Retina (tissue), 1 donor: ENCODE results near the gene CATSPER1.
A peak's percentile ranks its signal among the peaks of the same experiment; 100 is the strongest.

Experiments used
- DNase-seq: peaks from one replicate; pipeline ENCODE4 v3.0.0-alpha.2; 2016

CATSPER1 gene

DNA sequence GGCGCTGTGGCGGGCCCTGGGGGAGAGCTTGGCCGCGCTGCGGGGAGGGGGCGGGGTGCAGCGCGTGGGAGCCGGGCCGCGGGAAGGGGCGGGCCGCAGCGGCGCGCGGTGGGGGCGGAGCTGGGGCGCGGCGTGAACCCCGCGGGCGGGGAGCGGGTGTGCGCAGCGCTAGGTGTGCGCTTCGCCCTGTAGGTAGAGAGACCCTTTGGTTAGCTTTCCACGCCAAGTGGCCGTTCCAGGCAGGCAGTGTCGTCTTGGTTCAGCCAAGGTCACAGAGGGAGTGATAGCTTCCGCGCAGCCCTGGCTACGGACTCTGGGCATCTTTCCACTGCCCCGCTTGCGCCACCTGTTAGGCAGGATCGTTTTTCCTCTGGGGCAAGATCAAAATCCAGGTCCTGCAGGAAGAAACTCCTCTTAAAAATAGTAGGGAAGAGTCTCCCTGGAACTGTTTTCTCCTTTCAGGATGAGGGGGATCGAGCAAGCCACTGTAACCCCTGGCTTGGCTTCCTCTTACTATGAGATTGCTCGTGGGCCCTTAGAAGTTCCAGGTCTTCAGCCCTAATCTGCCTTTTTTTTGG is 23.5 kb downstream of the CATSPER1 start:
- no peak for DNase-seq

DNA sequence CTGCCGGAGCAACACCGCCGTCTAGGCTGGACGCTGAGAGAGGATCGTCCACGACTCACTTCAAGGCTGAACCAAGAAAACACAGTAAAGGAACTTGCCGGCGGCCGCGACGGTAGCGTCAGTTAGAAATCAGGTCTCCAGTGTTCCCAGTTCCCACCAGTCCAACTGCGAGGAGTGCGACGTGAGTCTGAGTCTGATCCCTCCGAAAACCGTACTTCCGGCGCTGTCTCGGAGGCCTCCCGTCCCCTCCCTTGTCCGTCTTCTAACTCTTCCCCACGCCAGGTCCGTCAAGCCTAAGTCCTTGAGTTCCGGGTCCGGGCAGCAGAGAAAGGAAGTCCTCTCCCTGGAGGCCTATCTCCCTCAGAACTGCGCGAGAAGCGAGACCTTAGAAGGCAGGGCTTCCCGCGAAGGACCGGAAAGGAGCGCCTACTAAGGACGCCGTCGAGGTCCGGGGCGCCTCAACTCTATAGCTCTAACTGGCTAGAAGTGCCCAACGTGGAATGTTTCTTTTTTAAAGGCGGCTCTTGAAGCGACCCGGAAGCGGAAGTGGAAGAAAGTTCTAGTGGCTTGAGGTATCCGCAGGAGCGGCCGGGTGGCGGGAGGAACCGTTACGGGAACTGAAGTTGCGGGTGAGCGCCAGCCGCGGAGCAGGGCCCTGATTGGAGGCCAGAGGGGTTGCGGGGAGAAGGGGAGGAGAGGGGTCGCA is 24.2 kb downstream of the CATSPER1 start, which contains the start of the genes BANF1 and EIF1AD:
TSS of gene BANF1 (plus strand) at position 562 of the 706 bp plus-strand sequence. CDS start 748 bp downstream, outside the sequence.
TSS of gene EIF1AD (minus strand) at position 216 of the 706 bp plus-strand sequence. CDS start 1,768 bp downstream, outside the sequence.
- DNase-seq = peak; percentile 99

DNA sequence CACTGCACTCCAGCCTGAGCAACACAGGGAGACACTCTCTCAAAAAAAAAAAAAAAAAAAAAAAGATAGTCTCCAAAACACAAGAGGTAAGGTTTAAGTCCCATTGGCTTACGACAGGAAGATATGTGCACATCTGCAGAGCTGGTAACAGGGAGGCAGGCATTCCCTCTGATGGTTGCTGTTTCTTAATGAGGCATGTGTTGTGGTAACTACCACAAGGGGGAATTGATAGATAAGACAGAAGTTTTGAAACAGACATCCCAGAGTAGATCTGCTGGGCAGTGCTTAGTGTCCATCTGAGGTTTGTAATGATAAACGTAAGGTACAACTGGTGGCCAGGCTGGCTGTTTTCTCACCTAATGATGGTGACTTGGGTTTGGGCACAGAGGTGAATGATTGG is 29.0 kb downstream of the CATSPER1 start:
- no peak for DNase-seq

DNA sequence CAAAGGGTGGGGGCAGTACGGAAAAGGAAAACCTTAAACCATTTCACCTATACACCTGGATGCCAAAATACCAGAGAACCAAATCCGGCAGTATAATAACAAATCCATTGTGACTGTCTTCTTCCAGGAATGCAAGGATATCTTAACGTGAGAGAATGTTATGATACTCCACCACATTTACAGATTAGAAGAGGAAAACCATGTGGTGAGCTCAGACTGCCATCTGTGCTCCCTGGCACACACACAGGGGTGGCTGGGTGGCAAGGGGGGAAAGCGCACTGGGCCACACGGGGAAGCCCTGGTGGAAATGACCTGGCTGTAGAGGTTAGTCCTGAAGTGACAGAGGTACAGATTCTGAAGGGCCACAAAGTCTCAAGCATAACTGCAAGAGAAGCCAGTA is 34.2 kb downstream of the CATSPER1 start:
- DNase-seq = no peak

DNA sequence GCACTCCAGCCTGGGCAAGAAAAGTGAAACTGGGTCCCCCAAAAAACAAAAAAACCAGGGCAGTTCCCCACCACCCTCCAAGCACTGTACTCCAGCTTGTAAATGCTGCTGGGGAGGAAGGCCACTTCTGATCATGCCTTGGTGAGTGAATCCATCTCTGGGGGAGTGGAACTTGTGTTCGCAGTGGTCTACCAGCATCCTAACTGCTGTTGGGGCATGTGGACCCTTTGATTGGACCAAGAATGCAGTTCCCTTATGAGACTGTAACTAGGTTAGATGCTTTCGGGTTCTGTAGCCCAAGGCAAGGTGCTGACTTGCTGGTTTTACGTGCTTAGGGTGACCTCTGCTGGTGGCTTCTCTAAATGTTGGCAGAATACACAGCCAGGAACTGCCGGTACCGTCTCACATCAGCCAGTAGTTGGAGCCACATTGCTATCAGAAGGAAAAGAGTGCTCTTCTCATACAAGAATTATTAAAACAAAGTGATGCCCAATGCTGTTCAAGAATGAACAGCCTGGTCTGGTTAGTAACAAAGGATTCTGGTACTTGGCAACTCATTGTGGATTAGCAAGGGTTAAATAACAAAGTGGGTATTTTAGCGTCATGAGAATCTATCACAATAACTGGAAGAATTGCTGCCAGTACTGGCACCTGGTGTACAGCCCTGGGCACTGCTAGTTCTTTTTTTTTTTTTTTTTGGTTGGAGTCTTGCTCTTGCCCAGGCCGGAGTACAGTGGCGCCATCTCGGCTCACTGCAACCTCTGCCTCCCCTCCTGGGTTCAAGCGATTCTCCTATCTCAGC is 37.3 kb downstream of the CATSPER1 start:
- DNase-seq = peak; percentile 94

DNA sequence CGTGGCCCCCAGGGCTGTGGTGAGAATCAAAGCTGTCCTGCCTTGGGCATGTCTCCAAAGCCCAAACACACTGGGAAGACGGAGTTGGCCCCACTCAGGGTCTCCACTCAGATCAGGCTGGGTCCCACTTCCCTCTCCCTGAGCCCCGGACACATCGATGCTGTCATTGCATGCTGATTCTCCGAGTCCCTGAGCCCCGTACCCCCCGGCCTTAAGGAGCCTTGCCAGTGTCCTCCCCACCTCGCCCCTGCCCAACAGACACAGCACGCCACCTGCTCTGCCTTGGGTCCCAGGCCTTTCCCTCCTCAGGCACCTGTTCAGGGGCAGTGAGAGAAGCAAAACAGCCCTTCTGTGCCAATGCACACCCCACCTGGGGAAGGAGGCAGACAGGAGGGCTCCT is 38.9 kb downstream of the CATSPER1 start:
- DNase-seq = no peak

DNA sequence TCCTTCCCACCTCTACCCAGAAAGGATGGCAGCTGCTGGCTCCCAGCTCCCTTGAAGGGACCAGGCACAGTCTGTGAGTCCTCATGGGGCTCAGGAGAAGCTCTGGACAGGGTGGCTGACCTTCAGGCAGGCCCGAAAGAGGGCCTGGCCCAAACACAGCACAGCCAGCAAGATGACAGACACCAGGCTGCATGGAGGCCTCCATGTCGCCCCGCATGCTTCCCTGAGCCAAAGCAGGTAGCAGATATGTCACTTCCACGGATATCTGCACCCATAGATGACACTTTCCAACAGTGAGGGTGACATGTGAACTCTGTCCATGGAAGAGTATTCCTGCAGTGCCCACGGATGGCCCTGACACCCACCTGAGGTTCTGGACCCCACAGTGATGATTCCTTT is 42.7 kb downstream of the CATSPER1 start:
- no peak for DNase-seq

DNA sequence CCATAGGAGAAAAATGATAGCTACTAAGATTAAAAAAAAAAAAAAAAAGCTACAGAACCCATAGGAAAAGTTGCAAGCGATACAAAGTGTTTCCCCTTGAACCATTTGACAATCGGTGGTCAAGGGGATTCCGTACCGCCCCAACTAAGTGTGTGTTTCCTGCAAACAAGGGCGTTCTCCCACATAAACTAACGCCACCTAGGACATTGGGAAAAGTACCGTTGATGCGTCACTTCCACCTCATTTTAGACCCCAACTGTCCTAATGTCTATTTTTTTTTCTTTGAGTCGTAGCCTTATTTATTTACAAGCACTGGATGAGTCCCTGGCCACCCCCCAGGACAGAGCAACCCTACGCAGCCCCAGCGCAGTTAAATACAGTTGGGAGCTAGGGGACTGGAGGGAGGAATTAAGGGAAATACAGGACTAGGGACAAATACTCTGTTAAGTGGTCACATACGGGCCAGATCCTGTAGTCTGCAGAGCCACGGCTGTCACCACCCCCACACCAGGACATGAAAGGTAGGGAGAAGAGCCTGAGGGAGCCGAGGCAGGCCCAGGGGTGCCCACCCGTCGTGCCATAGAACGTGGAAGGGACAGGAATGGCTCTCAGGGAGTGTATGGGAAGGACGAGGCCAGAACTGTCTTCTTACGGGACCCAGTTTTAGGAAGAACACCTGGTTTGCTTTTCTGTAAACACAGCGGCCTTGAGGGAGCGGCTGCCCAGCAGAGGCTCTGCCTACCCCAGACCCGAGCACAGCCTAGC is 43.3 kb downstream of the CATSPER1 start:
- DNase-seq = no peak

DNA sequence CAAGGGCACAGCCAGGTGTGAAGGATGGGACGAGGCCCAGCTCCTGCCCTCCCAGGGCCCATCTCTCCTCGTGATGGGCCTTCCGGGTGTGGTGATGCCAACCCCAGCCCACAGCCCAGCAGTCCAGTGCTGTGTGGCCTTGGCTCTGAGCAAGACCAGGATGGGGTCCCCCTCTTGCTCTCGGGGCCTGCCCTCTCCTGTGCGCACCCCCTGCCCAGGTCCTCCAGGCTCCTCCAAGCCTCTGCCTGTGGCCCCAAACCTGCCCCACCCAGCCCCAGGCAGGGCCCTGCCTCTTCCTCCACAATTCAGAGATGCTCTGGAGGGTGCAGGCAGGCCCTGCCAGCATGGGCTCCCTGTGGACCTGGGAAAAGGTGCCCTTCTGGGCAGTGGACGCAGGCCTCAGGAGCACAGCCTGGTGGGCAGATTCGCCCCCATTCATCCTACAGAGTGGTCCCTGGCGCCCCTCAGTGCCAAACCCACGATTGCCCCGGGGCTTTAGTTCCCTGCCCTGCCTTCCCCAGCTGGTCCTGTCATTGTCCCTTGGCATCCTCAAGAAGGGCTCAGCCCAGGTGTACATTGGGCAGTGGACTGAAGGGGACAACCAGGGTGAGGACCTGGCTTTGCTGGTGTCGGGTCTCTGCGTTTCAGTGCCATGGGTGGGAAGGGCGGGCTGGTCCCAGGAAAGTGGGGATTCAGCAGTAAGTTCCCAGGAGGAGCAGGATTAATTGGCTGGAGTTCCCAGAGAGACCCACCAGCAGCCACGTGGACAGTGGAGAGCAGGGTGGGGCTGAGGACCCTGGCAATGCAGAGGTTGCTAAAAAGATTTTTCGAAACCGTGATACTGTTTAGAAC is 44.1 kb downstream of the CATSPER1 start:
- DNase-seq = no peak

DNA sequence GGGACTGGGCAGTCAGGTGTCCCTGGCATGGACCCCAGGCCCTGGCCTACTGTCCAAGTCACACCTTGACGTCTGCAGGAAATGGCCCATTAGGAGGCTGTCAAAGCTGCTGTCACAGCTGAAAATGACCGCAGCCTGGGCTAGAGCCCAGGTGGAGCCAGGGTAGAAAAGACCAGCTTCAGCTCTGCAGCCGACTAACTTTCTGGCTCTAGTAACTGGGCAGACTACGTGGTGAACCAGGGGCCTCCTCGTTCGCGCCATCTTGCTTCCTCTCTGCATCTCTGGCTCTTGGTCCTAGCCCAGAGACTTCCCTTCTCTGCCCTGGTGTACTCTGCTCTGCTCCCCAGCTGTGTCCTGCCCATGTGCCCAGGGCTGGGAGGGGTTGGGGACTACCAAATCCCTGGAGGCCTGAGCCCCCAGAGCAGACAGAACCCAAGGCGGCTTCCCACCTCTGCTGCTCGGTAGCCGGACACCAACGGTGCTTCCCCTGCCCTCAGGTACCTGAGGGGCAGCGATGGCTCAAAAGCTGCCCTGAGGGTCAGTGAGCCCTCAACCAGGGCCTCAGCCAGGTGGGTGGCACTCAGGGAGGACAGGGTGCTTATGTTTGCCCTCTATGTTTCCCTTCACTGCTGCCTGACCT is 45.1 kb downstream of the CATSPER1 start:
- DNase-seq = no peak

DNA sequence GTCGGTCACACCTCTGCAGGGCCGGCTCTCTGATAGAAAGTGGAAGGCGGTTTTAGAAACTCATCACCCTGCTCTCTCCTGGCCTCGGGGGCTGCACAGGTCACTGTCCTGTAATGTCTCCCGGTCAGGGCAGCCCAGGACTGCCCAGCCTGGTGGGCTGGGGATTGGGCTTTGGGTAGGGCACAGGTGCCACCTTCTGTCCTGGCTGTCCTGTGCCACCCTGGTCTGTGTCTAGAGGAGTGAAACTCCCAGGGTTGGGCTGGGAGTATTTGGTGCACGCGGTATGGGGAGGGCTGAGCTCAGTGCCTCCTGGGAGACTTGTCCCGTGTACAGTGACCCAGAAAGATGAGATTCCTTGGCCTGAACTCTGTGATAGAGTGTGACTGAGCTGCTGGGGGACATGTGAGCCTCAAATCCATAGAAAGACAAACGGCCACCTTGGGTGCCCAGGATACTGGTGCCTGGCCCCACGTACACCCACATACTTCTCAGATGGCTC is 47.0 kb downstream of the CATSPER1 start:
- no peak for DNase-seq

DNA sequence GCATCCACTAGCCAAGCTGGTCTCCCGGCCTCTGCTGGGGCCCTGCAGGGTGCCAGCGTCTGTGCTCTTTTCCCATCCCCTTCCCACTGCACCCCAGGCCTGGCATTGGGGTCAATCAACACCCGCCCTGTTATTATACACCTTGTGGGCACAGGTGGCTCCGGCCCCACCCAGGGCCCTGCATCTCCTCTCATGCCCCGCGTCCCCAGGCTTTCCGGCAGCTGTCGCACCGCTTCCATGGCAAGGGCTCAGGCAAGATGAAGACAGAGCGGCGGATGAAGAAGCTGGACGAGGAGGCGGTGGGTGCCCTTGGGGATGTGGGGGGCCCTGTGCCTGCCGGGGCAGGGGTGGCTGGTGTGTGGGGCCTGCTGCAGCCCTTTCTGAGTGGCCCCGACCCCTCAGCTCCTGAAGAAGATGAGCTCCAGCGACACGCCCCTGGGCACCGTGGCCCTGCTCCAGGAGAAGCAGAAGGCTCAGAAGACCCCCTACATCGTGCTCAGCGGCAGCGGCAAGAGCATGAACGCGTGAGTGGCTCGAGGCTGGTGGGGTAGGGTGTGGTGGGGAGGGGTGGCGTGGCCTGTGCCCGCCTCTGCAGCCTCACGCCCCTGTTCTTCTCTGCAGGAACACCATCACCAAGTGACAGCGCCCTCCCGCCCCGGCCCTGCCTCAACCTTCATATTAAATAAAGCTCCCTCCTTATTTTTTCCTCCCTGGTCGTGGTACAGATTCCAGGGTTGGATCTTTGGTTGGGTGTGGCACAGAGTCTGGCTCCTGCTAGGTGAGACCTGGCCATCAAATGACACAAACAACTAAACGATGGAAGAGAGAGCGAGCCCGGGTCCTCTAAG is 47.7 kb downstream of the CATSPER1 start:
- DNase-seq = no peak

DNA sequence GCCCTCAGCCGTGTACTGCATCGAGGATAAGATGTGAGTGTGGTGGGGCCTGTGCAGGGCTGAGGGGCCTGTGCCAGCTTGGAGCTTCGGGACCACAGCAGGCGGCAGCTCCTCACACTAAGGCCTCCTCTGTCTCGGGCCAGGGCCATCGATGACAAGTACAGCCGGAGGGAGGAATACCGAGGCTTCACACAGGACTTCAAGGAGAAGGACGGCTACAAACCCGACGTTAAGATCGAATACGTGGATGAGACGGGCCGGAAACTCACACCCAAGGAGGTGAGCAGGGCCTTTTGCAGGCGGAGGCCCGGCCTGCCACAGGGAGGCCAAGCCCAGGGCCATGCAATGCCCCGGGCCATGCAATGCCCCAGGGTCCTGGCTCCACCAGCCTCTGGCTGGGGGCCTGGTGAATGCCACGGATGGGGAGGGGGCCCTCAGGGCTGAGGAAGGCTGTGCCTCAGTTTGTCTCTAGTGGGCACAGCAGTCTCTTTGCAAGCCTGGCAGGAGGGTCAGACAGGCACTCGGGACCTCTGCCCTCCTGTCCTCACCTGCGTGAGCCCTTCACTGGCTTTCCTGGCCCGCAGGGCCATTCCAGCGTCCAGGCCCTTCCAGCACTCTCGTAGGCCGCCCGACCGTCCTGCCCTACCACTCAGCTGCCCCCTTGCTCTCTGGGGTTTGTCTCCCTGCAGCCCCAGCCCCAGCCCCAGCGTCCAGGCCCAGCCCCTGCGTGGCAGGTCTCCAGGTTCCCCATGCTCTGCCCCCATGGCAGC is 48.5 kb downstream of the CATSPER1 start:
- DNase-seq = no peak

DNA sequence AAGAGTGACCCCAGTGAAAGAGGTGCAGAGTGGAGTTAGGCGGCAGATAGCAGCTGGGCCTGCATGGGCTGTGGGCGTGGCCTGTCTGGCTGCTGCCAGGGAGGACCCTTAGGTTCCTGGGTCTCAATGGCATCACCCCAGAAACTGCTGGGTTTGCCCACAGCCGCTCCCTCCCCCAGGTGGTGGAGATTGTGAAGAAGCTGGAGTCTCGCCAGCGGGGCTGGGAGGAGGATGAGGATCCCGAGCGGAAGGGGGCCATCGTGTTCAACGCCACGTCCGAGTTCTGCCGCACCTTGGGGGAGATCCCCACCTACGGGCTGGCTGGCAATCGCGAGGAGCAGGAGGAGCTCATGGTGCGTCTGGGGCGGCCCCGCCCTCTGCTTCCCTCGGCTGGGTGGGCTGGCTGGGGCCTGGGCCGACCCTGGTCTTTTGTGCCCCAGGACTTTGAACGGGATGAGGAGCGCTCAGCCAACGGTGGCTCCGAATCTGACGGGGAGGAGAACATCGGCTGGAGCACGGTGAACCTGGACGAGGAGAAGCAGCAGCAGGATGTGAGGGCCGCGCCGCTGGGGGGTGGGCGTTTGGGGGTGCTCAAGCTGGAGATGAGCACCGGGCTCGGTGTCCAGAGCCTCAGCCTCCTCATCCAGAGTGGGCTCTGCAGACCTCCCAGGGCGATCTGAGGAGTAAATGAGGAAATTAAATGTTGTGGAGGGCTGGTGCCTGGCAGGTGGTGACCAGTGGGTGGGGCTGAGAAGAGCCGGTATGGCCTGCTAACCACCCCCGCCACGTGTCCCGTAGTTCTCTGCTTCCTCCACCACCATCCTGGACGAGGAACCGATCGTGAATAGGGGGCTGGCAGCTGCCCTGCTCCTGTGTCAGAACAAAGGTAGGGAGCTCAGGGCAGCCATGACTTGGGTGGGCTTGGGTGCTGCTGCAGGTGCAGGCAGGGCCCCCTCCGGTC is 49.8 kb downstream of the CATSPER1 start:
- DNase-seq = no peak

DNA sequence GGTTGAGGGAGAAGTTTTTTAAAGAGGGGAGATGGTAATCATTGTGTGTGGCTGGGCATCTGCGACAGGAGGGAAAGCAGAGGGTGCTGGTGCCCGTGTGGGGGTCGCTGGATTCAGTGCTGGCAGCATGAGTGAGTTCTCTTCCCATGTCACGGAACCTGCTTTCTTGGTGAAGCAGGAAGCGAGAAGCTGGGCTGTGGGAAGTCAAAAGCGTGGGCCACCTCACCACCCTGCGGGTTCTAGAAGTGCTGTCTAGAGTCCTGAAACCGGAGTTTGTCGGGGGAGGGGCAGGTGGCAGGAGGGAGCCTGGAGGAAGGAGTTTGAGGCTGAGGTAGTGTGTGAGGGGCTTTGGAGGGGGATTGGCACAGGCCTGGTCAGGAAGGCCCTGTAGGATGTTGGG is 50.5 kb downstream of the CATSPER1 start:
- no peak for DNase-seq

DNA sequence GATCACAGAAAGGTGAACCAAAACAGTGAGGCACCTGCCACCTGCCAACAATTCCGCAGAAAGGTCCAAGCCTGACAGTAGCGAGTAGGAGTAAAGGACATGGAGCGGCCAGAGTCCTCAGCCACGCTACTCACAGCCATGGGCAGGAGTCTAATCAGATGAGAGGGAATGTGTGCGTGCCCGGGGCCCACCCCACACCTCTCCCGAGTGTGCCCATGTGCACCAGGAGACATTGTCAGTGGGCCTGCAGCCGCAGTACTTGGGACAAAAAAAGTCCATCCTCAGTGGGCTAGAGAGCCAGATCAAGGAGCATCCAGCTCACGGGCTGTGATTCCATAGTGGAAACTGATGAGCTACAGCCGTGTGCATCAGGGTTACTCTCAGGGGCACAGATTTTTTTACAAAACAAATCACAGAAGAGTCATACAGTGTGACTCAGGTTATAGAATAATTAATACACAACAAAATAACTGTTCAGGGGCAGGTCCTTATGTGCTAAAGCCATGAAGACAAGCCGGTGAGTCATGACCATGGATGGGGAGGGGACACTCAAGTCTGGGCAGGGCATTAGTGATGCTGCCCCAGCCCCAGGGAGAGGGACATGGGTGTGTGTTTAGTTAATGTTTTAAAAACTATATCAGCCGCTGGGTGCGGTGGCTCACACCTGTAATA is 52.7 kb downstream of the CATSPER1 start:
- DNase-seq = no peak

DNA sequence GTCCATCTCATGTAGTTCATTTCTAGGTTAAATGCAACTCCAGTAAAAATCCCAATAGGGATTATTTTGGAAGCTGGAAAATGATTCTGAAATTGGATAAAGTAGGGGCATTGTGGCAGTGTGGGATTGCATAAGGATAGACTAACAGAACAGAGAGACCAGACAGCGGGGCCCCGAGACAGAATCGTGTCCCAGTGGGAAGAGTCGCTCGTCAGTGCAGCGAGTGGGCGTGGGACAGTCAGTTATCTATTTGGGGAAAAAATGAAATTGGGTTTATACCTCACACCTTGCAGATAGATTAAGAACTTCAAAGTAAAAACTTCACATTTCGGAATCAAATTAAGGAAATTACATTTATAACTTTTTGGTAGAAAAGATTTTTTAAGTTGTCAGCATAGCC is 54.2 kb downstream of the CATSPER1 start:
- DNase-seq = no peak
